HG02759 (cell line): ENCODE data around the gene HDAC5.
"Not testable (repeated sequence)": the region's sequence is repeated elsewhere in the genome, so short reads cannot be mapped to it uniquely, and the experiment has no call there.

ENCODE experiments used
- ATAC-seq: cut with Tn5 transposase; IDR thresholded peaks from one replicate; pipeline ENCODE4 v1.9.1; 2021; ENCODE audit warnings: mild to moderate bottlenecking, moderate library complexity; ENCODE audit not compliant: unreplicated experiment

The HDAC5 gene

DNA sequence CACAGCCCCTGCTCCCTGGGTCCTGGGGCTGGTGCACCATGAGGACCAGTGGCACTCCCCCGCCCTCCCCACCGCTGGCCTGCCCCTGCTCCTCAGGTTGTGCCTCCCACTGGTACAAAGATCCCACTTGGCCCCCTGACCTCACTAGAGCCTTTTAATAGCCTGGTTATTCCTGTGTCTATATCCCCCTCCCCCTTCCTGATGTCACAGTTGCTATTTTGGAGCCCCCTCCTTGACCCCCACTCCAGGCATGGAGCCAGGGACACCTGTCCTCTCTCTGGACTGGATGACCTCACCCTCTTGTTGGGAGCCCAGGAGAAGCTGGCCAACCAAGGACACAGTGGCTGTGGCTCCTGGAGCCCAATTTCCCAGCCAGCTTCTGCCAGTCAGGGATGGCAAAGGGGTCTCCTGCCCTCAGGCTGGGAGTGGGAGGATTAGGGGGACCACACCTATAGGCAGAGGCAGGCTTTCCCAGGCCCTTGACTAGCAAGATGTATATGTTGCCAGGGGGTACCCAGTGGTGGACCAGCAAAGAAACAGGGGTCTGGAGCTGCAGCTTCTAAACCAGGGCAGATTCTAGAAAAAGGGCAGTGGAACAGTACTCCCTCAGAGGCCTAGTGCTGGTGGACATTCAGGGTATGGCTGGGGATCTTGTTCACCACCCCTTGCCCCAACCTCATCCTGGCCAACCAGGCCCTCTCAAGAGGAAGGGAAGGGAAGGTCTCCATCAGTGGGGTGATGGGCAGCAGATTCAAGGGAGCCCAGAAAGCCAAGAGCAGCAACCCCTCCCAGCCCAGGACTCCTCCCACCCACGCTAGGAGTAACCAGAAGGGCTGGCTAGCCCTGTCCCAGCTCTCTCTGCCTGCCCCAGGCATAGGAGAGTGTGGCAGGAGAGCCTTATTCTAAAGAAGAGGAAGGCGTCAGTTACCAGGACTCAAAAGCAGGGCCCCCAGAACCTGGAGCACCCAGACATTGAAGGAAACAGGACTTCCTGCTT lies 10.9 kb downstream of the HDAC5 start:
- ATAC-seq = no peak

DNA sequence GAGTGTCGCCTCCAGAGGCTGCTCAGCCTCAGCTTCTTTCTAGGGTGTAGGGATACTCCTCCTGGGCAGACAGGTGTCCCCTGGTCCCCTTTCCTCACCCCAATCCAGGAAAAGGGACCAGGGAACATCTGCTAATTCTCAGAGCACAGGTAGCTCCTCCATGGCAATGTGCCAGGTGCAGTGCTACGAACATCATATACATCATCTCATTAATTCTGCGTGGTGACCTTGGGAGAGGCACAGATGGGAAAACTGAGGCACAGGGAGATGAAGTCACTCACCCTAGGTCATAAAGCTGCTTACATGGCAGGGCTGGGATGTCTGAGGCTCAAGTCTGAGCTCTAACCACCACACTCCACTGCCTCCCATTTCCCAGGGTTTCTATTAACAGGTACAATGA lies 11.7 kb downstream of the HDAC5 start:
- no peak for ATAC-seq

DNA sequence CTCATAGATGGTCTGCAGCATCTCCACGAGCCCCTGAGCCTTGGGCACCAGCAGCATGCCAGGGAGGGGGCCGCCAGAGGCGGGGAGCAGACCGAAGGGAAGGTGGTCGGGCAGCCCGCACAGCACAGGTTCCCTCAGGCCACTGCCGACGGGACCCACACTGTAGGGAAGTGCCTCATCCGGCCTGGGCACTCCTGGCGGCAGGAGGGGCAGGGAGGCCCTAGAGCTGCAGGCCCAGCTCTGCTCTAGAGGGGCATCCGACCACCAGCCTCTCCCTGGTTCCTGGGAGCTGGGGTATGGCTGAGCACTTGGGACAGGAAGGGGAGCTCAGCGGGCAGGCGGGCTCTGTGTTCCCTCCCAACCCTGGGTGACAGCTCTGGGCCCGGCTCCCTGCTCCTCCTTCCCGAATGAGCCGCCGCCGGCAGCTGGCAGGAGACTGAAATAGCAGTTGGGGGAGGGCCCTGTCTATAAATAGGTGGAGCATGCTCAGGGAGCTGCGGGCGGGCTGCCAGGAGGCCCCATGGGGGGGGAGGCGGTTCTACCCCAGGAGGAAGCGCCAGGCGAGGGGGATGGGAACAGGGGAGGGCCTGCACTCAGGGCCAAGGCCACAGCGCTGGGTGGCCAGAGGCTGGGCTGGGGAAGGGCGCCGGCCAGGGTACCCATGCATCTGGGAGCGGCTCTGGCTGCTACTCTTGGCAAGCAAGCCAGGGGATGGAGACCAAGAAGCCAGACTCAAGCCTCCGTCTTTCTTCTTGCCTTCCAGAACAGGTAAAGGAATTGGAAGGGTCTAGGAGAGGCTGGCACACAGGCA lies 12.4 kb downstream of the HDAC5 start:
- peak; percentile 46 for ATAC-seq

DNA sequence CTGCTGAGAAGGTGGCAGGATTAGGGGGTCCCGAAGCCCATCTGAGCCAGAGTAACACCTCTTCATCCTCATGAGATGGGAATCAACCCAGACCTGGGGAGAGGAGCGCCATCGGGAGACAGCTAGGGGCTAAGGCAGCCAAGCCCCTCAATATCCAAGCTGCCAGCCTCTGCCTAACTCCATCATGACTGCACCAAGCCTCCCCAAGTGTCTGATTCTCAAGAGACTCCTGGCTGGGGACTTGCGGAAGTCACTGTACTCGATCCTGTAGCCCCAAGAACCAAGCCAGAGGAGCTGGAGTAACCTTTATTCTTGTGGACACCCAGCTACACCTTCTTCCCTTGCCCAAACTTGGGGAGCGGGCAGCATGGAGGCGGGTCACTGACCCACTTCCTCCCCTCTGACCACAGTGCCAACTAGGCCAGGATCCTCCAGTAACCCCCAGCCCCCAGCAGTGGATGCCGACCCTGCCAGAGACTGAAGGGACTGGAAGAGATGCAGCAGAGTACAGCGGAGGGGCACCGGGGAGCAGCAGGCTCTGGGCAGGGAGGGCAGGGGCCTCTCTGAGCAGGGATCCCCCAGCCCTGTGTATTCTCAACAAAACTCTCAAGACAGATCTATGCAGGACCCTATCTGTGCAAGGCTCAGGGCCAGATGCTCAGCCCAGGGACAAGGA lies 13.3 kb downstream of the HDAC5 start:
- ATAC-seq = no peak

DNA sequence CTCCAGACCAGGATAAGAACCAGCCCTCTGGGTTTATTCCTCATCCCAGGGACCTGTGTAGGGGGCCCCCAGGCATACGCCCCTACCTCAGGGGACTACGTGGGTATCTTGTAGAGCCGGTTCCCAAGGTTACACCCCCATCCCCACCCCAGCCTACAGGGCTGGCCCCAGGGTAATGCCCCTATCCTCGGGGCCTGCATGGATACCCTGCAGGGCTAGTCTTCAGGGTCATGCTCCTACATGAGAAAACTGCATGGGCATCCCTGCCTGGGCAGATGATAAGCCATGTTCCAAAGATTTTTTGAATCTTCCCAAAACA lies 14.2 kb downstream of the HDAC5 start:
- ATAC-seq = no peak

DNA sequence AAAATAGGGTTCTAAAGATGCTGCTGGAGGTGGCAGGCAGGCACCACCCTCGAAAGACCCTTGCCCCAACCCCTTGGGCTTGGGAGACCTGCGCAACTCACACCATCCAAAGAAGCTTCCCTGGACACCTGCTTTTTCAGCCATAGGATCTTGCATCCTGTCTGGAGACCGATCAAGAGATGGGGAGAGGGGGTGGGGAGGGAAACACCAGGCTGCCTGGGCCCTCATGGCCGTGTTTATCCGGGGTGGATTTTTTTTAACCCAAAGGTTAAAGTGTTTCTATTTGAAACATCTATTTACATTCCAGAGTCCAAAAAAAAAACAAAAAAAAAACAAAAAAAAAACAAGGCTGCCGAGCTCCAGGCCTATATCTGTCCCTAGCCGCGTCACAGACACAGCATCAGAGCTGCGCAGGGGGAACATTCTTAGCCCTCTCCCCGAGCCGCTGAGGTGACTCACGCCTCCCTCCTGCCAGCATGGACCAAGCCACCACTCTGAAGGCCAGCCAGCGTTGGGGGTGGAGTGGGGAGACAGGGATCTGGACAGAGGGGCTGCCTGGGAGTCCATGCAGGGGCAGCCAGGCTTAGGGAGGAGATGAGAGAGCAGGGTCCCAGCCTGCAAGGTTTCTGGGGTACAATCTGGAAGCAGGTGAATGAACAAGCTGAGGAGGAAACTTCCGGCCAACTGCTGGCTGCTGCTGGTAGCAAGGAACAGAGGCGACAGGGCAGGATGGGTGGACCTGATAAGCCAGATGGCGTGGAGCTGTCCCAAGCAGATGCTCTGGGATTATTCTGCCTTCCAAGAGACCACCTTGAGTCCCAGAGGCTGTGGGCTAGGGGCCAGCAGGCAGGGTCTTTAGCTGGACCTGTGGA lies 14.8 kb downstream of the HDAC5 start:
- ATAC-seq = no peak

DNA sequence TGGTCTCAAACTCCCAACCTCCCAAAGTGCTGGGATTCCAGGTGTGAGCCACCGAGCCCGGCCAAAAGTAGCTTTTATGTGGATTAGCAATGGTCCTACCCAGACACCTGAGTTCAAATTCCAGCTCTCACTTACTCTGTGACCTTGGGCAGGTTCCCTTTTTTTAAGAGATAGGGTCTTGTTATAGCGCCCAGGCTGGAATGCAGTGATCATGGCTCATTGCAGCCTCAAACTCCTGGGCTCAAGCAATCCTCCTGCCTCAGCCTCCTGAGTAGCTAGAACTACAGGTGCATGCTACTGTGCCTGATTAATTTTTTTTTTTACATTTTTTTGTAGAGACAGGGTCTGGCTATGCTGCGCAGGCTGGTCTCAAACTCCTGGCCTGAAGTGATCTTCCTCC lies 16.6 kb downstream of the HDAC5 start:
- ATAC-seq = no peak

DNA sequence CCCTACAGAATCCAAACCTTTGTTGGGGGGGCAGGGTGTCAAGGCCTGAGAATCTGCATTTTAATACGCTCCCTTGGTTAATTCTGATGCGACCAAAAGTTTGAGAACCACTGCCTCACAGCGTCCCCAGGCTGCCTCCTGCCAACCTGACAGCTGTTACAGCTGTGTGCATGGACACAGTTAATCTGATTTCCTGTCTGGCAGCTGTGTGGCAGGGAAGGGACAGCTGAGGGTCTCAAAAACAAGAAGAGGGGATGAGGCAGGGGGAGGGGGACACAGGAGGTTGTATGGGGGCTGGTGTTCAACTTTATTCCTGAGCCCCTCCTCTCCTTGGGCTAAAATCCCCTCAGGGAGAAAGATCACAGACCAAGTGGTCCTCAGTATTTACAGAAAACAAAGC lies 17.5 kb downstream of the HDAC5 start:
- no peak for ATAC-seq

DNA sequence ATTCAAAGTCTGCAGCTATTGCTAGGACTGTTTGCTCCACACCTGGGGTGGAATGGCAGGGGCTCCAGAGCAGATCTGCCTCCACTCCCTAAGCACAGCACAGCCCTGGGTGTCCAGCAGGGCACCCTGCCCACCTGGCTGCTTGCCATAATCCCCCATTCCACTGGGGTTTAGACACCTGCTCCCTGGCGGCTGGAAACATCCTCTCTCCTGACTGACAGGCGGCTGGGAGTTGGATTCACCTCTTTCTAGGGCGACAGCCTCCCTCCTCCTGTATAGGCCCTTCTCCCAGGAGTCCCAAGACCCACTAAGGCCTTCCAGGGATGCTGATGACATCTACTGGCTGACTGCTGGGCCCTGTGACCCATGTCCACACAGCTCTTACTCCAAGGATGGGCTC lies 18.0 kb downstream of the HDAC5 start:
- no peak for ATAC-seq

DNA sequence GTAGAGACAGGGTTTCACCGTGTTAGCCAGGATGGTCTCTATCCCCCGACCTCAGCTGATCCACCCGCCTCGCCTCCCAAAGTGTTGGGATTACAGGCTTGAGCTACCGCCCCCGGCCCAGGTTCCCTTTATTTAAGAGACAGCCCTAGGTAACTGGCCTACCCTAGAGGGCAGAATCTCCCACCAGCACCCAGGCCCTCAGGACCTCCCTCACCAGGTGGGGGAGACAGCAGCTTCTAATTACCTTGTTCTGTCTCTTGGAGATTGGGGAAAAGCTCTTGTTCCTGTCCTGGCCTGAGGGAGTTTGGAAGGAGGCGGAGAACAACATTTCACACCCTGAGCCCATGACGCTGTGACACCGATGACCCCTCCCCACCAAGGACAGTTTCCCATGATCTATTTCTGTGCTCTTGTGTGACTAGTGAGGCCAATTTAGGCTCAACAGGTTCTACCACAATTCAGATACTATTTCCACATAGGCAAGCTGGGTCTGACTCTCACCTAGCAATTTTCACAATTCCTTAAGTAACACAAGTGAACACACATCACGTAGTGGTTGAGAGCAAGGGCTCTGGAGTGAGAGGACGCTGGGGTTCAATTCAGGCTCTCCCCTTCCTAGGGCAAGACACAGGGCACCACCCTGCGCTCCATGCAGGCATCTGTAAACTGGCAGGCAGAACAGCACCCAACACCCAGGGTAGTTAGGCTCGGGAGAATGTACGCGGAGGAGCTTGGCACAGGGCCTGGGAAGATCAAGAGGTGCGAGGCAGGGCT lies 20.4 kb downstream of the HDAC5 start:
- ATAC-seq = no peak

DNA sequence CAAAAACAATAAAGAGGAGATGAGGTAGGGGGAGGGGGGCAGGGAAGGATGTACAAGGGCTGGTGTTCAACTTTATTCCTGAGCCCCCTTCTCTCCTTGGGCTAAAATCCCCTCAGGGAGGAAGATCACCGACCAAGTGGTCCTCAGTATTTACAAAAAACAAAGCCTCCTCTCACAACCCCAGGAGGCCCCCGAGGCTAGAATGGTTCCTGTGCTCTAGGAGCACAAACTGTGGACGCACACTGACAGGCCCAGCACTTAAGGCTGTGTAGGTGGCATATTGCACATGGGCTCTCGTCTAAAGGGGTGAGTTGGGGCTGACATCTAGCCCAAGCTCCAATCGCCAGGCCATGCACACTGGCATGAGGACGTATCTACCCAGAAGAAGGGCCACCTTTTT lies 21.6 kb downstream of the HDAC5 start:
- ATAC-seq = not testable (repeated sequence)

DNA sequence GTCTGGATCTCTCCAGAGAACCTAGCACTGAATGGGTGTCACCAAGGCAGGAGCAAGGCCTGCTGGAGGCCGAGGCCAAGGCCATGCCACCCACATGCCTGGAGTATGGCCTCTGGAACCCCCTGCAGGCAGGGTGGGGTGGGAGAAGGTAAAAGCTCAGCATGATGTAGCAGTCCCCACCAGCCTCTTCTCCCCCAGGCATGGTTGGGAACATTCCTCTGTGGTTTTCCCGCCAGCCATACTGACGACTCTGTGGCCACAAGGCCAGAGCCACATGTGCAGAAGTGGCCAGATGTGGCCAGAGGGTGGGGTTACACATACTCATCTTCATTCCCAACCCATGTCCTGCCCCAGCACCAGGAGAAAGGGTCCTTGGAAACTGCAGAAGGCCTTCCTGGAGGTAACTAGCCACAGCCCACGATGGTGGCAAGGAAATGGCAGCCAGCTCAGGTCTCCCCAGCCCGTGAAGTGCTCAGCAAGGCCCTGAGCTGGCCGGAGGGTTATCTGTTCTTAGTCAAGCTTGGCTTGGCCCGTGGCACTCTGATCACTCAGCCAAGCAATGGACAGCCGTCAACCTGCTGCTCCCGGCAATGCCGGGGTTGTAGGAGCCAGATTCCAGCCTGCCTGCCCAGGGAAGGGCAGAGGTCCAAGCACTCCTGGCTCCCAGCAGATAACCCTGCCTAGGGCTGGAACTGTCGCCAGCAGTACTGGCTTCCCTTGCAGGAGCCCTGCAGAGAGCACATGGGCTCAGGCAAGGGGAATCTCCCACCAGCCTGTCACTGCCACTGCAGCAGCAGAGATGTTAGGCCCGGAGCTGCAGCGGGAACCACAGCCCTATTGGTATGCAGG lies 26.1 kb downstream of the HDAC5 start:
- no peak for ATAC-seq

DNA sequence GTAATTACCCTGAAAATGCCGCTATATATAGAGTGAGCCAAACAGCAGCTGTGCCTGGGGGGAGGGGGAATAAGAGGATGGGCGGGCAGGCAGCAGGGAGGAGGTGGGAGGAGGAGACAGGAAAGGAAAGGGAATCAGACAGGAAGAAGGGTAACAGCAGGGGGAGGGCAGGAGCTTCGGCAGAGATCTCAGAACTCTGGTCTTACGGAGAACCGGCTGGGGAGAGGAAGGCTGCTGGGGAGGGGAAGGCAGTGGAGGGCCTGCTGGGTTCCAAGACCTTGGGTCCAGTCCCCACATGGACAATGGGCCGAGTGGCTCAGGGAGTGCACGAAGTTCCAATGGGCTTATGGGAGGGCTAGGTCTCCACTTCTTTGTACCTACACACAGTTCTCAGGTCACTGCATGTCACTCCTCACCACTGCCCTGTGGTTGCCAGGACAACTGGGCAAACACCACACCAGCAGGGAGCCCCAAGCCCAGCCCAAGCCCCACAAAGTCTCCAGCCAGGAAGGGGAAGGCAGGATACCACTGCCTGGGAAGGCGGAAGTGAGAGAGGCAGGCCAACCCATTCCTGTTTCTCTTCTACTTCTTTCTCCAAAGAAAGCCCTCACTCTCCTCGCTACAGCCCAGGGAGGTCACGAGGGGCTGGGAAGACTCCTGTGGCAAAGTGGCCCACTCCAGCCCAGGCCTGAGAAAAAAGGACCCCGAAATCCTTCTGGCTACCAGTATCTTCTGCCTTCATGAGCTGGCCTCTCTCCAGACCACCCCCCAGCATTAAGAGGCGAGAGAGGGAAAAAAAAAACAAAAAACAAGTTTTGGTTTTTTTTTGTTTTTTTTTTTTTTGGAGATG lies 27.6 kb downstream of the HDAC5 start:
- no peak for ATAC-seq

DNA sequence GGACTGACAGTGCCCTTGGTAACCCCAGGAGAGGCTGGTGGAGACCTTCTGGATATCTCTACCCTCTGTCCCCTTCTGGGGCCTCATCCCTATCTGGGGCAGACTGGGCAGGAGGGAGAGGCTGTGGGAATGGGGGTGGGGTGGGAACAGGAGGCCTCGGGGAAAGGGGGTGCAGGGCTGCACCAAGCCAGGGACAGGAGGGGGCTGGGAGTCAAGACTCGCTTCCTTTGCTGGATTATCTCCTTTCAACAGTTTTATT lies 28.1 kb downstream of the HDAC5 start:
- ATAC-seq = no peak

DNA sequence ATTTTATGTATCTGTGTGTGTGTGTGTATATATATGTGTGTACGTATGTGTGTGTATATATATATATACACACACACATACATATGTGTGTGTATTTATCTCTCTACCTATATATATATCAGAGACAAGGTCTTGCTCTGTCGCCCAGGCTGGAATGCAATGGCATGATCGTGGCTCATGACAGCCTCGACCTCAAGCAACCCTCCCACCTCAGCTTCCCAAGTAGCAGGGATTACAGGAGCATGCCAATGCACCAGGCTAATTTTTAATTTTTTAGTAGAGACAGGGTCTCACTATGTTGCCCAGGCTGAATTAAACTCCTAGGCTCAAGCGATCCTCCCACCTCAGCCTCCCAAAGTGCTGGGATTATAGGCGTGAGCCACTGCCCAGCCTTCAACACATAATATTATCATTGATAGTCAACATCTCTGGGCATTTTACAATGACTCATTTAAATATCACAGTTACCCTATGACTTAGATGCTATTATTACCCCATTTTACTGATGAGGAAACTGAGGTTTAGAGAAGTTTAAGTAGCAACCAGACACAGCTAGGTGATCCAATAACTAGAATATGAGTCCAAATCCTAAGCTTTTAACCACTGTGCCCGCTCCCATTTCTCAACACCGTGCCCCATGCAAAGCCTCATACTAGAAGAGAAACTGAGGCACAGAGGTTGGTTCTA lies 28.6 kb downstream of the HDAC5 start:
- ATAC-seq = no peak

DNA sequence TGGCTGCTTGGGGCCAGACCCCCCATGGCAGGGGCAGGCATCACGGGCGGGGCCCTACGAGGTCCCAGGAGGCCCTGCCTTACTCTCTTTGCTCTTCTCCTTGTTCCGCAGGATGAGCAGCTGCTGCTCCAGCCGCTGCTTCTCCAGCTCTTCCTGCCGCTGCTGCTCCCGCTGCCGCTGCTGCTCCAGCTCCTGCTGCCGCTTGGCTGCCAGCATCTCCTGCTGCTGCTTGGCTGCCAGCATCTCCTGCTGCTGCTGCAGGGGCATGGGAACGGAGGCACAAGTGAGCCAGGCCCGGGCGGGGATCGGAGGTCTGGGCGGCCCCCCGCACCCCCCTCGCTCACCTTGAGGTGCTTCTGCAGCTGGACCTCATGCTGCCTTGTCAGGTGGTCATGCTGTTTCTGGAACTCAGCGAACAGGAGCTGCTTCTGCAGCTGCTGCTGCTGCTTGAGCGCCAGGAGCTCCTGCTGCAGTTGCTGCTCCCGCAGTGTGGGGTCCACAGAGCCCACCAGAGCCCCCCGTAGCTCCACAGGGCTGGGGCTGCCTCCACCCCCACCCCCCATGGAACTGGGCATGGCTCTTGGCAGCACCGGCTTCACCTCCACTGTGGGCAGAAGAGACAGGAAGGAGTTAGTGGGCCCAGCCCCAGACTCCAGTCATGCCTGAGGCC lies 30.1 kb downstream of the HDAC5 start:
- no peak for ATAC-seq

DNA sequence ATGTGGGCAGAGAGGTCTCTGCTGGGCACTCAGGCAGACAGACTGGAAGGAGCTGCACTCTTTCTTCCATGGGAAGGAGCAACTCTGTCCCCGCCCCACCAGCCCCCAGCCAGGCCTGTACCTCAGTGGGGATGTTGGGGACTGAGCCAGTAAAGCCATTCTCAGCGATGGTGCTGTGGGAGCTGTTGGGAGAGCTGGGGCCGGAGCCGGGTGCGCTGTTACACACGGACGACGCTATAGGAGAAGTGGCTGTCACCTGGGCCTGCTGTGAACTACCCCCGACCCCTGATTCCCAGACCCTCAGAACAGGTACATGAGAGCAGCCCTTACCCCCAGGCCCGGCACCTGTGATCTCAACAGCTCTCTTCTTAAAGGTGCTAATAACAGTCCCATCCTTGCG lies 31.4 kb downstream of the HDAC5 start:
- no peak for ATAC-seq
